Stromal cell of bone marrow (primary cell): ENCODE measurements around the gene GPR4.

ENCODE experiments used
- DNase-seq: peaks from one replicate; pipeline ENCODE4 v3.0.0-alpha.2; 2012; ENCODE audit warnings: low read depth

The GPR4 gene

GRCh38 chr19:45547965-45548609 lies 53.9 kb downstream of the GPR4 start:
- no peak for DNase-seq

GRCh38 chr19:45547211-45547770 lies 54.7 kb downstream of the GPR4 start:
- no peak for DNase-seq

GRCh38 chr19:45542234-45542668 lies 59.8 kb downstream of the GPR4 start:
- no peak for DNase-seq
